ENCODE measurements around the gene CDH4. TPM values are rescaled to one million over a fixed set of nuclear protein-coding genes. Genes with fewer than 3 reads are reported as not detected.

CDH4 gene
- total RNA-seq, 1 donor from 2014 or later = 2.9 TPM

GRCh38 chr20:61518424-61518951 lies 266.4 kb downstream of the CDH4 start:
- H3K4me1 Mint-ChIP-seq = peaks cover 43% of the 10 kb centered on the region
- Histone ChIP-seq H3K9me3 (ENCODE audit: low read depth) (no peaks in the 10 kb centered on the region), H3K4me1 (peaks cover 14% of the 10 kb centered on the region), H3K79me2 (ENCODE audit: low read depth) (no peaks in the 10 kb centered on the region), H3K4me3 (no peak overlapping the region), H3K27me3 (no peaks in the 10 kb centered on the region), H3K27ac (no peak overlapping the region), H4K20me1 (ENCODE audit: low read depth) (no peaks in the 10 kb centered on the region), H3K9ac (no peak overlapping the region), H2AFZ (replicated peaks) (no peak overlapping the region), H3F3A (ENCODE audit: low read depth) (no peaks in the 10 kb centered on the region), H3K36me3 (no peaks in the 10 kb centered on the region), H3K4me2 (no peak overlapping the region)
- H3K27me3 Mint-ChIP-seq (ENCODE audit: insufficient read depth, low read depth) = peaks cover 7% of the 10 kb centered on the region
- no peak overlapping the region for H3K27ac Mint-ChIP-seq
- no peak for TF ChIP-seq EZH2 (IDR thresholded peaks at IDR 0.05)
- TF ChIP-seq CTCF (IDR thresholded peaks at IDR 0.05) = no peak
- TF ChIP-seq EZH2phosphoT487 (IDR thresholded peaks at IDR 0.05) = no peak
- H3K4me3 Mint-ChIP-seq = no peak overlapping the region
- DNase-seq (ENCODE audit: low spot score) = no peak
- no peaks in the 10 kb centered on the region for H3K9me3 Mint-ChIP-seq
- no peaks in the 10 kb centered on the region for H3K36me3 Mint-ChIP-seq

GRCh38 chr20:61519488-61519887 lies 267.4 kb downstream of the CDH4 start:
- H3K27ac ChIP-seq = no peak overlapping the region
- H3F3A ChIP-seq (ENCODE audit: low read depth) = no peaks in the 10 kb centered on the region
- DNase-seq (ENCODE audit: low spot score) = no peak
- Mint-ChIP-seq H3K36me3 (no peaks in the 10 kb centered on the region), H3K4me3 (no peak overlapping the region), H3K27ac (no peak overlapping the region), H3K9me3 (no peaks in the 10 kb centered on the region), H3K27me3 (ENCODE audit: insufficient read depth, low read depth) (peaks cover 5% of the 10 kb centered on the region), H3K4me1 (peaks cover 35% of the 10 kb centered on the region)
- H3K36me3 ChIP-seq = no peaks in the 10 kb centered on the region
- no peak overlapping the region for H3K4me2 ChIP-seq
- H4K20me1 ChIP-seq (ENCODE audit: low read depth) = no peaks in the 10 kb centered on the region
- H2AFZ ChIP-seq (replicated peaks) = no peak overlapping the region
- peaks cover 8% of the 10 kb centered on the region for H3K4me1 ChIP-seq
- no peak overlapping the region for H3K4me3 ChIP-seq
- H3K9ac ChIP-seq = no peak overlapping the region
- peaks cover 2% of the 10 kb centered on the region for H3K27me3 ChIP-seq
- no peaks in the 10 kb centered on the region for H3K9me3 ChIP-seq (ENCODE audit: low read depth)
- TF ChIP-seq EZH2phosphoT487 (IDR thresholded peaks at IDR 0.05) (no peak), CTCF (IDR thresholded peaks at IDR 0.05) (no peak), EZH2 (IDR thresholded peaks at IDR 0.05) (no peak)
- H3K79me2 ChIP-seq (ENCODE audit: low read depth) = no peaks in the 10 kb centered on the region

GRCh38 chr20:61520076-61520892 lies 268.2 kb downstream of the CDH4 start:
- Histone ChIP-seq H2AFZ (replicated peaks) (no peak overlapping the region), H3F3A (ENCODE audit: low read depth) (no peaks in the 10 kb centered on the region), H3K4me1 (peaks cover 6% of the 10 kb centered on the region), H3K27me3 (peaks cover 2% of the 10 kb centered on the region), H3K27ac (no peak overlapping the region), H3K9ac (no peak overlapping the region), H4K20me1 (ENCODE audit: low read depth) (no peaks in the 10 kb centered on the region), H3K9me3 (ENCODE audit: low read depth) (no peaks in the 10 kb centered on the region), H3K4me2 (no peak overlapping the region), H3K4me3 (no peak overlapping the region), H3K36me3 (no peaks in the 10 kb centered on the region), H3K79me2 (ENCODE audit: low read depth) (no peaks in the 10 kb centered on the region)
- no peak overlapping the region for H3K27ac Mint-ChIP-seq
- TF ChIP-seq EZH2 (IDR thresholded peaks at IDR 0.05) = no peak
- no peak for TF ChIP-seq EZH2phosphoT487 (IDR thresholded peaks at IDR 0.05)
- TF ChIP-seq CTCF (IDR thresholded peaks at IDR 0.05) = no peak
- H3K27me3 Mint-ChIP-seq (ENCODE audit: insufficient read depth, low read depth) = peaks cover 5% of the 10 kb centered on the region
- no peaks in the 10 kb centered on the region for H3K36me3 Mint-ChIP-seq
- H3K4me3 Mint-ChIP-seq = no peak overlapping the region
- H3K9me3 Mint-ChIP-seq = no peaks in the 10 kb centered on the region
- no peak for DNase-seq (ENCODE audit: low spot score)
- H3K4me1 Mint-ChIP-seq = peaks cover 37% of the 10 kb centered on the region

Measured in neural progenitor cell (in vitro differentiated cells).